Liver (tissue), 9 donors: ENCODE results near the gene IL37. TPM values are rescaled to one million over a fixed set of nuclear protein-coding genes. Genes with fewer than 3 reads are reported as not detected.

Experiments used
- DNase-seq: peaks from one replicate; pipeline ENCODE4 v3.0.0-alpha.2; 2017; ENCODE audit warnings: low spot score
- H3K27ac ChIP-seq, 2 donors: one replicate each; pipeline ENCODE4 v1.7.0; 2013; ENCODE audit warnings: inconsistent platforms in 2 of 2, low read length in 2 of 2, control low read depth in 1 of 2, low read depth in 1 of 2, mild to moderate bottlenecking in 1 of 2
- H3K27me3 ChIP-seq, 4 donors: one replicate each; pipeline versions ENCODE4 v1.6.1 to v1.7.0; 2013; ENCODE audit warnings: low read length in 3 of 4, inconsistent platforms in 1 of 4, mild to moderate bottlenecking in 1 of 4, moderate library complexity in 1 of 4; ENCODE audit not compliant: control insufficient read depth in 4 of 4, insufficient read depth in 4 of 4
- H3K36me3 ChIP-seq, 4 donors: one replicate each; pipeline versions ENCODE4 v1.6.1 to v1.7.0; 2013; ENCODE audit warnings: low read length in 3 of 4, mild to moderate bottlenecking in 3 of 4, low read depth in 1 of 4, moderate library complexity in 1 of 4; ENCODE audit not compliant: control insufficient read depth in 4 of 4, insufficient read depth in 3 of 4
- H3K4me1 ChIP-seq, 4 donors: one replicate each; pipeline versions ENCODE4 v1.6.1 to v1.7.0; 2013; ENCODE audit warnings: low read length in 3 of 4, mild to moderate bottlenecking in 3 of 4, moderate library complexity in 1 of 4; ENCODE audit not compliant: control insufficient read depth in 4 of 4, insufficient read depth in 4 of 4
- H3K4me3 ChIP-seq, 3 donors: one replicate each; pipeline versions ENCODE4 v1.6.1 to v1.7.0; 2013; ENCODE audit warnings: low read length in 3 of 3, control low read depth in 1 of 3, low read depth in 1 of 3, mild to moderate bottlenecking in 1 of 3
- H3K9ac ChIP-seq, 2 donors: one replicate each; pipeline ENCODE4 v1.7.0; 2013; ENCODE audit warnings: low read length in 2 of 2, mild to moderate bottlenecking in 2 of 2, moderate library complexity in 2 of 2, control low read depth in 1 of 2, low read depth in 1 of 2
- H3K9me3 ChIP-seq, 4 donors: one replicate each; pipeline versions ENCODE4 v1.6.1 to v1.7.0; 2013; ENCODE audit warnings: low read length in 3 of 4; ENCODE audit not compliant: control insufficient read depth in 4 of 4
- ATF3 ChIP-seq: IDR thresholded peaks from 2 replicates; pipeline ENCODE4 v1.6.1; 2016; ENCODE audit warnings: antibody characterized with exemption
- CTCF ChIP-seq: fragments of 150-350 bp; IDR thresholded peaks from 2 replicates; pipeline ENCODE4 v1.5.1; 2017; ENCODE audit warnings: improper control_type of control experiment, low read depth, low read length; ENCODE audit not compliant: missing input control
- GABPA ChIP-seq, 2 donors: IDR thresholded peaks in 1 of 2; conservative IDR thresholded peaks in 1 of 2; 2 replicates each; pipeline ENCODE4 v1.6.1; 2016; ENCODE audit warnings: antibody characterized with exemption in 2 of 2, mild to moderate bottlenecking in 1 of 2, moderate library complexity in 1 of 2
- HNF4A ChIP-seq, 2 donors: conservative IDR thresholded peaks; 2 replicates each; pipeline ENCODE4 v1.6.1; 2016; ENCODE audit warnings: antibody characterized with exemption in 2 of 2, mild to moderate bottlenecking in 2 of 2
- JUND ChIP-seq, 2 donors: IDR thresholded peaks; 2 replicates each; pipeline ENCODE4 v1.6.1; 2016; ENCODE audit warnings: antibody characterized with exemption in 2 of 2
- MAX ChIP-seq: IDR thresholded peaks from 2 replicates; pipeline ENCODE4 v1.6.1; 2016; ENCODE audit warnings: antibody characterized with exemption
- RAD21 ChIP-seq, 2 donors: IDR thresholded peaks; 2 replicates each; pipeline ENCODE4 v1.6.1; 2016; ENCODE audit warnings: antibody characterized with exemption in 2 of 2, mild to moderate bottlenecking in 2 of 2
- REST ChIP-seq: IDR thresholded peaks from 2 replicates; pipeline ENCODE4 v1.6.1; 2016; ENCODE audit warnings: antibody characterized with exemption, mild to moderate bottlenecking
- SP1 ChIP-seq: IDR thresholded peaks from 2 replicates; pipeline ENCODE4 v1.6.1; 2018; ENCODE audit warnings: antibody characterized with exemption, mild to moderate bottlenecking
- YY1 ChIP-seq: IDR thresholded peaks from 2 replicates; pipeline ENCODE4 v1.6.1; 2016; ENCODE audit warnings: antibody characterized with exemption, mild to moderate bottlenecking
- WGBS: extraction: QIAGEN DNeasy Blood & Tissue Kit; methylation state at CpG from one replicate; pipeline ENCODE4 v1.1.7; 2013; 5-methylcytosine and 5-hydroxymethylcytosine counted together
- polyA plus RNA-seq, 2 donors: library from polyadenylated mRNA; stranded (reverse) in 1 of 2; unstranded in 1 of 2; fragments of 200-250 nt in 1 of 2; fragments of >200 nt in 1 of 2; fragmentation: Nextera tagmentation in 1 of 2; extraction: Ambion mirVana in 1 of 2; gene quantifications; one replicate each; pipeline versions ENCODE4 v1.2.1 to v1.2.3, GENCODE V29; 2013 to 2015
- total RNA-seq, 2 donors: library from RNA; depleted of rRNA; stranded (reverse); fragments of >200 nt; gene quantifications; one replicate each; pipeline ENCODE4 v1.2.3, GENCODE V29; 2014
- donor health status: healthy.
- donor health status: healthy.
- donor health status: healthy.
- donor health status: healthy.
- donor health status: healthy.

IL37 gene
- total and polyA plus RNA-seq, 4 donors = not detected

- no peaks in the 10 kb centered on the region for H3K9me3 ChIP-seq
- H3K36me3 ChIP-seq = no peaks in the 10 kb centered on the region
- H3K27me3 ChIP-seq = no peaks in the 10 kb centered on the region
- 49% methylated on average over 9 of the region's 9 CpGs for WGBS
- TF ChIP-seq HNF4A (conservative IDR thresholded peaks at IDR 0.05) (peak in 1 of 2 donors; percentile 21), SP1 (no peak), JUND (IDR thresholded peaks at IDR 0.05) (no peak), CTCF (peak; percentile 79), REST (no peak), MAX (no peak), RAD21 (IDR thresholded peaks at IDR 0.05) (peak; percentile 83 to 85), YY1 (no peak)
- no peak for DNase-seq
- no peak overlapping the region for H3K4me3 ChIP-seq
- H3K27ac ChIP-seq = no peak overlapping the region
- peaks cover 0 to 4% (median 2%) of the 10 kb centered on the region in 4 donors for H3K4me1 ChIP-seq
- no peak overlapping the region for H3K9ac ChIP-seq
These were observed 47.6 kb downstream of the IL37 start for GRCh38 chr2:112958428-112959108.

- Histone ChIP-seq H3K9ac (no peak overlapping the region), H3K36me3 (no peaks in the 10 kb centered on the region), H3K9me3 (no peaks in the 10 kb centered on the region), H3K27me3 (no peaks in the 10 kb centered on the region), H3K27ac (no peak overlapping the region), H3K4me3 (no peak overlapping the region), H3K4me1 (peaks cover 0 to 4% (median 2%) of the 10 kb centered on the region in 4 donors)
- no peak for DNase-seq
- WGBS = 72% methylated on average over 14 of the region's 14 CpGs
- TF ChIP-seq ATF3 (peak; percentile 10), GABPA (IDR thresholded peaks at IDR 0.05 in 1 of 2, conservative IDR thresholded peaks at IDR 0.05 in 1 of 2) (no peak)
These were observed 48.3 kb downstream of the IL37 start for GRCh38 chr2:112959109-112959812.
